Naive thymus-derived CD4-positive, alpha-beta T cell (primary cell): ENCODE data around the gene HOXC11. TPM values are rescaled to one million over a fixed set of nuclear protein-coding genes. Genes with fewer than 3 reads are reported as not detected.

ENCODE experiments used
- ATAC-seq: fragments of 150-1000 bp; cut with Tn5 transposase; 2 replicates; pipeline ENCODE4 v1.10.0; 2021; ENCODE audit warnings: mild to moderate bottlenecking, moderate library complexity
- CTCF ChIA-PET: fragments of 350-600 bp; sonication (Branson Sonifier 250); formaldehyde crosslinking; loops from one replicate; lab custom pipeline; 2021; ENCODE audit warnings: antibody characterized with exemption; lab: Charles Lee
- POLR2A ChIA-PET: fragments of 350-600 bp; sonication (Branson Sonifier 250); formaldehyde crosslinking; loops from one replicate; lab custom pipeline; 2021; ENCODE audit warnings: antibody characterized with exemption, inconsistent platforms; lab: Charles Lee
- DNase-seq, 9 donors: peaks; one replicate each; pipeline versions ENCODE4 v3.0.0 to v3.0.0-alpha.2; 2020 to 2022; ENCODE audit warnings: mixed read lengths in 1 of 9
- H3K27ac ChIP-seq: one replicate; pipeline ENCODE4 v1.7.0; 2013; ENCODE audit warnings: mild to moderate bottlenecking, low read depth, low read length, moderate library complexity
- H3K27me3 ChIP-seq, 2 donors: one replicate each; pipeline ENCODE4 v1.7.0; 2013; ENCODE audit warnings: low read length in 2 of 2, mild to moderate bottlenecking in 2 of 2, moderate library complexity in 2 of 2; ENCODE audit not compliant: control insufficient read depth in 2 of 2, insufficient read depth in 2 of 2
- H3K36me3 ChIP-seq, 3 experiments: 1 replicate in 2 of 3; 2 replicates in 1 of 3; pipeline ENCODE4 v1.7.0; 2013; ENCODE audit warnings: low read length in 3 of 3, mild to moderate bottlenecking in 3 of 3, moderate library complexity in 1 of 3; ENCODE audit not compliant: insufficient read depth in 3 of 3, control insufficient read depth in 2 of 3
- H3K4me1 ChIP-seq, 2 donors: one replicate each; pipeline ENCODE4 v1.7.0; 2013; ENCODE audit warnings: low read length in 2 of 2, mild to moderate bottlenecking in 2 of 2, moderate library complexity in 1 of 2; ENCODE audit not compliant: control insufficient read depth in 2 of 2, insufficient read depth in 2 of 2
- H3K4me3 ChIP-seq: 2 replicates; pipeline ENCODE4 v1.7.0; 2013; ENCODE audit warnings: mild to moderate bottlenecking, low read length
- H3K9me3 ChIP-seq, 3 experiments: 1 replicate in 2 of 3; 2 replicates in 1 of 3; pipeline ENCODE4 v1.7.0; 2013; ENCODE audit warnings: low read length in 3 of 3; ENCODE audit not compliant: control insufficient read depth in 2 of 3
- H3K27ac Mint-ChIP-seq, 9 donors: one replicate each; pipeline ENCODE4 v1.8.0; 2020 to 2022; ENCODE audit warnings: mixed read lengths in 9 of 9, mild to moderate bottlenecking in 8 of 9, moderate library complexity in 5 of 9, inconsistent platforms in 2 of 9
- H3K27me3 Mint-ChIP-seq, 5 donors: one replicate each; pipeline ENCODE4 v1.8.0; 2021 to 2022; ENCODE audit warnings: mixed read lengths in 5 of 5, mild to moderate bottlenecking in 1 of 5
- H3K36me3 Mint-ChIP-seq, 5 donors: one replicate each; pipeline ENCODE4 v1.8.0; 2020 to 2022; ENCODE audit warnings: mixed read lengths in 5 of 5, mild to moderate bottlenecking in 3 of 5, inconsistent platforms in 1 of 5
- H3K4me1 Mint-ChIP-seq, 7 donors: one replicate each; pipeline ENCODE4 v1.8.0; 2020 to 2022; ENCODE audit warnings: mixed read lengths in 7 of 7, mild to moderate bottlenecking in 3 of 7, inconsistent platforms in 1 of 7
- H3K4me3 Mint-ChIP-seq, 10 donors: one replicate each; pipeline ENCODE4 v1.8.0; 2020 to 2022; ENCODE audit warnings: mild to moderate bottlenecking in 10 of 10, mixed read lengths in 10 of 10, moderate library complexity in 6 of 10, inconsistent platforms in 2 of 10
- H3K9me3 Mint-ChIP-seq, 11 donors: one replicate each; pipeline ENCODE4 v1.8.0; 2020 to 2022; ENCODE audit warnings: mixed read lengths in 11 of 11, mild to moderate bottlenecking in 4 of 11, inconsistent platforms in 1 of 11, moderate library complexity in 1 of 11
- intact Hi-C, 2 donors: fragments of 100-400 bp; cut with micrococcal nuclease; formaldehyde crosslinking; loops; one replicate each; pipeline ENCODE4 v1.15.1; 2023
- polyA plus RNA-seq, 2 donors: library from polyadenylated mRNA; unstranded; fragments of 300-500 nt; fragmentation: Illumina TruSeq; gene quantifications; one replicate each; pipeline ENCODE4 v1.2.3, GENCODE V29; 2021
- total RNA-seq, 6 experiments: library from RNA in 5 of 6; stranded (reverse) in 5 of 6; gene quantifications; 1 replicate in 5 of 6; 2 replicates in 1 of 6; pipeline ENCODE4 v1.2.3 and lab custom pipeline; 2021 to 2026

The HOXC11 gene
- total and polyA plus RNA-seq, 7 experiments from 2014 or later, result not detected

- Mint-ChIP-seq H3K36me3 (peaks cover 0 to 4% (median 0%) of the 10 kb centered on the region in 5 donors), H3K27ac (peak overlapping the region in 3 of 9 donors; percentile 24 to 73 (median 58)), H3K4me1 (peaks cover 22 to 63% (median 37%) of the 10 kb centered on the region in 7 donors), H3K9me3 (peaks cover 0 to 7% (median 0%) of the 10 kb centered on the region in 11 donors), H3K27me3 (peaks cover 86 to 98% (median 88%) of the 10 kb centered on the region in 5 donors), H3K4me3 (peak overlapping the region; percentile 77 to 88 (median 85))
- Histone ChIP-seq H3K36me3 (no peaks in the 10 kb centered on the region), H3K9me3 (no peaks in the 10 kb centered on the region), H3K27ac (no peak overlapping the region), H3K27me3 (peaks cover 49 to 91% of the 10 kb centered on the region in 2 donors), H3K4me3 (peak overlapping the region; percentile 62), H3K4me1 (peaks cover 24 to 28% of the 10 kb centered on the region in 2 donors)
- ChIA-PET POLR2A (interaction anchor here (1.6 kb wide), 1 partner anchor 9 kb away, joined by 3 read pairs; no protein-coding TSS in a partner anchor), CTCF (no interaction called here)
- DNase-seq (no peak), ATAC-seq (peak; percentile 31)
- intact Hi-C loops, result loop anchor here (5.0 kb wide), 3 partner anchors 33 to 58 kb away; partner anchors contain the start of genes HOXC13 (in 1 of the 2) and HOXC5 (in 1 of the 2)
Measured at GRCh38 chr12:53995378-53996239, 22.7 kb downstream of the HOXC11 start.

- intact Hi-C loops, result loop anchor here (5.0 kb wide), 3 partner anchors 34 to 59 kb away; partner anchors contain the start of genes HOXC13 (in 1 of the 2) and HOXC5 (in 1 of the 2)
- H3K4me1 Mint-ChIP-seq, result peaks cover 22 to 63% (median 37%) of the 10 kb centered on the region in 7 donors
- H3K27ac ChIP-seq, result no peak overlapping the region
- peaks cover 0 to 8% (median 0%) of the 10 kb centered on the region in 11 donors for H3K9me3 Mint-ChIP-seq
- peak overlapping the region; percentile 62 for H3K4me3 ChIP-seq
- ChIA-PET POLR2A (interaction anchor here (1.6 kb wide), 1 partner anchor 10 kb away, joined by 3 read pairs; no protein-coding TSS in a partner anchor), CTCF (interaction anchor here (0.7 kb wide), 1 partner anchor 205 kb away, joined by 3 read pairs; no protein-coding TSS in a partner anchor)
- peaks cover 42 to 90% of the 10 kb centered on the region in 2 donors for H3K27me3 ChIP-seq
- ATAC-seq (no peak), DNase-seq (no peak)
- peak overlapping the region in 2 of 9 donors; percentile 10 to 21 for H3K27ac Mint-ChIP-seq
- H3K27me3 Mint-ChIP-seq, result peaks cover 86 to 98% (median 89%) of the 10 kb centered on the region in 5 donors
- peaks cover 24 to 28% of the 10 kb centered on the region in 2 donors for H3K4me1 ChIP-seq
- H3K36me3 ChIP-seq, result no peaks in the 10 kb centered on the region
- H3K9me3 ChIP-seq, result no peaks in the 10 kb centered on the region
- H3K4me3 Mint-ChIP-seq, result peak overlapping the region; percentile 77 to 88 (median 85)
- peaks cover 0 to 4% (median 0%) of the 10 kb centered on the region in 5 donors for H3K36me3 Mint-ChIP-seq
Measured at GRCh38 chr12:53996240-53997203, 23.6 kb downstream of the HOXC11 start.

- CTCF ChIA-PET, result interaction anchor here (0.7 to 1.6 kb wide), 2 partner anchors 204 to 210 kb away, joined by 3 to 5 read pairs; no protein-coding TSS in a partner anchor
- peaks cover 24 to 63% (median 37%) of the 10 kb centered on the region in 7 donors for H3K4me1 Mint-ChIP-seq
Measured at GRCh38 chr12:53997204-53998109, 24.5 kb downstream of the HOXC11 start.

GRCh38 chr12:53998110-53998899, 25.4 kb downstream of the HOXC11 start:
- CTCF ChIA-PET, result interaction anchor here (0.7 to 1.6 kb wide), 2 partner anchors 139 to 209 kb away, joined by 4 to 5 read pairs; no protein-coding TSS in a partner anchor
- H3K9me3 Mint-ChIP-seq, result peaks cover 0 to 8% (median 0%) of the 10 kb centered on the region in 11 donors
- Histone ChIP-seq H3K27ac (no peak overlapping the region), H3K36me3 (no peaks in the 10 kb centered on the region), H3K4me3 (no peak overlapping the region), H3K9me3 (no peaks in the 10 kb centered on the region), H3K27me3 (peaks cover 31 to 89% of the 10 kb centered on the region in 2 donors), H3K4me1 (peaks cover 24 to 28% of the 10 kb centered on the region in 2 donors)
- peaks cover 23 to 62% (median 37%) of the 10 kb centered on the region in 7 donors for H3K4me1 Mint-ChIP-seq
- ATAC-seq (no peak), DNase-seq (no peak)
- peak overlapping the region in 3 of 10 donors; percentile 21 to 87 (median 29) for H3K4me3 Mint-ChIP-seq
- H3K27me3 Mint-ChIP-seq, result peaks cover 86 to 98% (median 92%) of the 10 kb centered on the region in 5 donors
- H3K27ac Mint-ChIP-seq, result peak overlapping the region in 3 of 9 donors; percentile 33 to 48 (median 41)
- intact Hi-C loops, result loop anchor here (5.0 kb wide), 3 partner anchors 34 to 61 kb away; partner anchors contain the start of genes HOXC13 (in 1 of the 2) and HOXC5 (in 1 of the 2)
- H3K36me3 Mint-ChIP-seq, result peaks cover 0 to 4% (median 0%) of the 10 kb centered on the region in 5 donors
- POLR2A ChIA-PET, result no interaction called here

More at GRCh38 chr12:53997204-53998109, 24.5 kb downstream of the HOXC11 start:
- no peaks in the 10 kb centered on the region for H3K36me3 ChIP-seq
- H3K4me1 ChIP-seq, result peaks cover 24 to 28% of the 10 kb centered on the region in 2 donors
- ATAC-seq (no peak), DNase-seq (no peak)
- POLR2A ChIA-PET, result no interaction called here
- peaks cover 0 to 4% (median 0%) of the 10 kb centered on the region in 5 donors for H3K36me3 Mint-ChIP-seq
- no peak overlapping the region for H3K27ac ChIP-seq
- H3K27me3 Mint-ChIP-seq, result peaks cover 86 to 98% (median 90%) of the 10 kb centered on the region in 5 donors
- no peaks in the 10 kb centered on the region for H3K9me3 ChIP-seq
- peaks cover 0 to 8% (median 0%) of the 10 kb centered on the region in 11 donors for H3K9me3 Mint-ChIP-seq
- H3K27ac Mint-ChIP-seq, result peak overlapping the region in 3 of 9 donors; percentile 10 to 48 (median 33)
- intact Hi-C loops, result loop anchor here (5.0 kb wide), 3 partner anchors 35 to 60 kb away; partner anchors contain the start of genes HOXC13 (in 1 of the 2) and HOXC5 (in 1 of the 2)
- peaks cover 37 to 90% of the 10 kb centered on the region in 2 donors for H3K27me3 ChIP-seq
- peak overlapping the region in 9 of 10 donors; percentile 18 to 88 (median 68) for H3K4me3 Mint-ChIP-seq
- no peak overlapping the region for H3K4me3 ChIP-seq
